Right lobe of liver (tissue), 4 donors: ENCODE data around the gene TOX3.

Experiments used
- POLR2A ChIP-seq: fragments of 450-650 bp; IDR thresholded peaks from one replicate; pipeline ENCODE4 v1.6.1; 2017; ENCODE audit warnings: antibody characterized with exemption, mild to moderate bottlenecking
- TF ChIP-seq, protein P1 (sequence below), 4 donors: fragments of 200-600 bp in 3 of 4; fragments of 450-650 bp in 1 of 4; IDR thresholded peaks; one replicate each; pipeline versions ENCODE4 v1.5.1 to v1.8.0; 2016 to 2022; ENCODE audit warnings: antibody characterized with exemption in 4 of 4, mild to moderate bottlenecking in 2 of 4
- donor health status: DM: no; HTN: no; CAD: no.
- donor health status: DM: no; HTN: no; CAD: no.
- donor health status: DM: no; HTN: yes; CAD: no.

DNA sequence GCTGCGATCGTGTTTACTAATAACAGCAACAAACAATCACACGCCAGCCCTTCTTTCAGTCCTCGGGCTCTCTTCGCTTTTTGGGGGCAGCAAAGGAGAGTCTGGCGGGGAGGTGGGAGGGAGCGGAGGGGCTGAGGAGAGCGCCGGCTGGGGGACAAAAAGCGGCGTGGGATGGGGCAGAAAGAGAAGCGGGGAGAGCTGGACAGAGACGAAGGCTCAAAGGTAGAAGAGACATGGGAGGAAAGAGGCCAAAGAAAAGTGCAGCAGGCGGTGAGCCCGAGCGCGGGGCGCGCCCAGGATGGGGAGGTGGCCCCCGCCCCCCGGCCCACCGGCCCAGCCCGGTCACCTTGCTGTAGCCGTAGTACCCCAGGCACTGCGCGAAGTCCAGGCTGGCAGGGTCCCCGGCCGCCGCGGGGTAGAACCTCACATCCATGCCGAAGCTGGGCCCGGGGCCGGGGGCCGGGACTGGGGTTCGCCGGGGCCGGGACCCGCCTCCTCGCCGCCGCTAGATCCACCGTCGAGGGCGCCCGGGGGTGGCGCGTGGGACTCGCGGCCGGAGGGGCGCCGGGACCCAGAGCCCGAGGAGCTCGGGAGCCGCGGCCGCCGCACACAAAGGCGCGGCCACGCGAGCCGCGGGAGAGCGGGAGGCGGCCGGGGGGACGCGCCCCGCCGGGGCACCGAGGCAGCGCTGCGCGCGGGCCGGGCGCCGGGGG, 496 bp downstream of the TOX3 start:
- TF ChIP-seq, protein P1, sequence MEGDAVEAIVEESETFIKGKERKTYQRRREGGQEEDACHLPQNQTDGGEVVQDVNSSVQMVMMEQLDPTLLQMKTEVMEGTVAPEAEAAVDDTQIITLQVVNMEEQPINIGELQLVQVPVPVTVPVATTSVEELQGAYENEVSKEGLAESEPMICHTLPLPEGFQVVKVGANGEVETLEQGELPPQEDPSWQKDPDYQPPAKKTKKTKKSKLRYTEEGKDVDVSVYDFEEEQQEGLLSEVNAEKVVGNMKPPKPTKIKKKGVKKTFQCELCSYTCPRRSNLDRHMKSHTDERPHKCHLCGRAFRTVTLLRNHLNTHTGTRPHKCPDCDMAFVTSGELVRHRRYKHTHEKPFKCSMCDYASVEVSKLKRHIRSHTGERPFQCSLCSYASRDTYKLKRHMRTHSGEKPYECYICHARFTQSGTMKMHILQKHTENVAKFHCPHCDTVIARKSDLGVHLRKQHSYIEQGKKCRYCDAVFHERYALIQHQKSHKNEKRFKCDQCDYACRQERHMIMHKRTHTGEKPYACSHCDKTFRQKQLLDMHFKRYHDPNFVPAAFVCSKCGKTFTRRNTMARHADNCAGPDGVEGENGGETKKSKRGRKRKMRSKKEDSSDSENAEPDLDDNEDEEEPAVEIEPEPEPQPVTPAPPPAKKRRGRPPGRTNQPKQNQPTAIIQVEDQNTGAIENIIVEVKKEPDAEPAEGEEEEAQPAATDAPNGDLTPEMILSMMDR (IDR thresholded peaks at IDR 0.05), result no peak
- no peak for TF ChIP-seq POLR2A
